Epithelial cell of esophagus (primary cell): ENCODE measurements around the gene ARHGAP42.

Source experiments
- DNase-seq: peaks from one replicate; pipeline ENCODE4 v3.0.0; 2010; ENCODE audit warnings: low read depth
- H3K4me3 ChIP-seq: 2 replicates; pipeline ENCODE4 v1.5.1; 2011; ENCODE audit warnings: mild to moderate bottlenecking, low read length, control low read depth
- TF ChIP-seq, protein P1 (sequence below): IDR thresholded peaks from 2 replicates; pipeline ENCODE4 v1.5.1; 2011; ENCODE audit warnings: low read depth, mild to moderate bottlenecking, low read length, control low read depth, inconsistent platforms; ENCODE audit not compliant: insufficient read depth; ENCODE audit errors: missing control alignments

ARHGAP42 gene

DNA sequence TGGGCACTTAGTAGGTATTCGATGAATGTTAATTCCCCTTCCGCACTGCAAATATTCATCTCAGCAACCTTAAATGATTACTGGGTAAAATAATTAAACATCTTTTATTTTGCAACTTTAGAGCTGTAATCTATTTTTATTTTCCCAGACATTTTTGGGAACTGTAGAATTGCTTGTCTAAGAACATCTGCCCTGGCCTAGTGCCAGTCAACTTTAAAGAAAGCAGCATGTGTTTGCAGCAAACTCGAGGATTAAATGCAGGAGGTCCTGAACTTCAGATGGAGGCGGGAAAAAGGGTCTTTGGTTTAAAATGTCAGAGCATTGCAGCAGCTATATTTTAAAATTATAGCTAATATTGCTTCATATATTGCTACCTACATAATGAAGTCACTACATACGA, 252.5 kb downstream of the ARHGAP42 start:
- no peak for DNase-seq
- TF ChIP-seq, protein P1, sequence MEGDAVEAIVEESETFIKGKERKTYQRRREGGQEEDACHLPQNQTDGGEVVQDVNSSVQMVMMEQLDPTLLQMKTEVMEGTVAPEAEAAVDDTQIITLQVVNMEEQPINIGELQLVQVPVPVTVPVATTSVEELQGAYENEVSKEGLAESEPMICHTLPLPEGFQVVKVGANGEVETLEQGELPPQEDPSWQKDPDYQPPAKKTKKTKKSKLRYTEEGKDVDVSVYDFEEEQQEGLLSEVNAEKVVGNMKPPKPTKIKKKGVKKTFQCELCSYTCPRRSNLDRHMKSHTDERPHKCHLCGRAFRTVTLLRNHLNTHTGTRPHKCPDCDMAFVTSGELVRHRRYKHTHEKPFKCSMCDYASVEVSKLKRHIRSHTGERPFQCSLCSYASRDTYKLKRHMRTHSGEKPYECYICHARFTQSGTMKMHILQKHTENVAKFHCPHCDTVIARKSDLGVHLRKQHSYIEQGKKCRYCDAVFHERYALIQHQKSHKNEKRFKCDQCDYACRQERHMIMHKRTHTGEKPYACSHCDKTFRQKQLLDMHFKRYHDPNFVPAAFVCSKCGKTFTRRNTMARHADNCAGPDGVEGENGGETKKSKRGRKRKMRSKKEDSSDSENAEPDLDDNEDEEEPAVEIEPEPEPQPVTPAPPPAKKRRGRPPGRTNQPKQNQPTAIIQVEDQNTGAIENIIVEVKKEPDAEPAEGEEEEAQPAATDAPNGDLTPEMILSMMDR = no peak
- H3K4me3 ChIP-seq = no peak overlapping the region

DNA sequence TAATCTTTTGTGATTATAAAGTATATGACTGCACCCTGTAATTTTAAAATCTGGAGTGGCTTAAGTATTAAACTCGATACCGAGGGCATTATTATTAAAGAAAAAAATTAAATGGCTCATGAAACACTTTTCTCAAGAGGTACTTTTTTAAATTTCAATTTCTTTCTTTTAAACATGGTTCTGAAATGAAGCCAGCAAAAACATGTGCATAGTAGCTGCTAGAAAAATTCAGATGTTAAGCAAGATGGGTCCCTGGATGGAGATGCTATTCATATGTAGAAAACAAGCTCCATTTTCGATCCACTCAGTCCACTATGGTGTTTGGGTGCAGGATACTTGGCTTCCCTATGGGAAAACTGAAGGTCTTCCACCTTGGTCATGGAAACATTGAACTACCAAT, 253.0 kb downstream of the ARHGAP42 start:
- no peak for DNase-seq
- TF ChIP-seq, protein P1 = no peak
- H3K4me3 ChIP-seq = no peak overlapping the region

DNA sequence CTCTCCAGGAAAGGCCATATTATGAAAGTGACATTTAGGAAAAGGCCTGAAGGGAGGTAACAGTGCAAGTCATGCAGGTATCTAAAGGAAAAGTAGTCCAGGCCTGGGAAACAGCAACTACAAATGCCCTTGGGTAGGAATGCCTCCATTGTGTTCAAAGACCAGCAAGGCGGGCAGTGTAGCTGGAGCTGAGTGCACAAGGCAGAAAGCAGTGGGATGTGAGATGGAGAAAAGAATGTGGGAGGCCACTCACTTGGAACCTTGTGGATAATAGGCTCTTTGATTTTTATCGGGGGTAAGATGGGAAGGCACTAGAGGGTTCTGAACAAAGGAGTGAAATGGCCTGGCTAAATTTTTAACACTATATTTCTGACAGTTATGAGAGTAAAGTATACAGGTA, 253.9 kb downstream of the ARHGAP42 start:
- TF ChIP-seq, protein P1 = no peak
- H3K4me3 ChIP-seq = no peak overlapping the region
- no peak for DNase-seq

DNA sequence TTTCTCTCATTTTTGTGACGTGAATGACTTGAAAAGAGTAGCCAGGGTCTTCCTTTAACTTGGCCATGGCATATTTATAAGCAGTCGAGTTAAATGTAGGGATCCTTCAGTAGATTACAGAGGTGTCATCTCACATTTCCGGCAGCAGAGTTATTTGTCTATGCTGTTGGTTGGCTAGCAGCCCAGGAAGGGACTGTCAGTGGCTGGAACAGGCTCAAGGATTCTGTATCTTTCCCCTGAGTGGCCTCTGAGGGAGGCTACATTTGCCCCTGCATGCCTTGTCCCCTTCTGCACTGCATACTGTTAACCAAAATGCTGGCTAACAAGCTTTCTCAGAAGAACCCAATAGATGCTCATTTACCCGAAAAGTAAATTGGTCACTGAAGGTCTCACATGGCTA, 254.9 kb downstream of the ARHGAP42 start:
- TF ChIP-seq, protein P1 = no peak
- peak; percentile 14 for DNase-seq

DNA sequence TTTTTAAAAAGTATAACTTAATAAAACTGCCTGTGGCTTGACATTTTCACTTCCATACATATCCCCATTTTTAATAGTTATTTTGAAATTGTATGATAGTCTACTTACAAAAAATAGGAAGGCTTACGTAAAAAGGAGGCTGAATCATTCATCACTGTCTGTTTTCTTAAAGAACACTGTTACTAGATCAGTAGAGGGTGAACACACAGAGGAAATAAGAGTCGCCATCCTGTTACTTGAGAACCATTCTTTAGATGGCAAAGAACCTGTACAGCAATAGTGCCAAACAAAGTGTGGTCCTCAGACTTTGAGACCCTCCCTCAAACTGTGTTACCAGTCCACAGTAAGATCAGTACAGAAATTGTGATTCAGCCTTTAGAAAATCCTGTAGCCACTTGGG, 261.8 kb downstream of the ARHGAP42 start:
- TF ChIP-seq, protein P1 = no peak
- no peak overlapping the region for H3K4me3 ChIP-seq

More for the DNA sequence above, 254.9 kb downstream of the ARHGAP42 start:
- no peak overlapping the region for H3K4me3 ChIP-seq

DNA sequence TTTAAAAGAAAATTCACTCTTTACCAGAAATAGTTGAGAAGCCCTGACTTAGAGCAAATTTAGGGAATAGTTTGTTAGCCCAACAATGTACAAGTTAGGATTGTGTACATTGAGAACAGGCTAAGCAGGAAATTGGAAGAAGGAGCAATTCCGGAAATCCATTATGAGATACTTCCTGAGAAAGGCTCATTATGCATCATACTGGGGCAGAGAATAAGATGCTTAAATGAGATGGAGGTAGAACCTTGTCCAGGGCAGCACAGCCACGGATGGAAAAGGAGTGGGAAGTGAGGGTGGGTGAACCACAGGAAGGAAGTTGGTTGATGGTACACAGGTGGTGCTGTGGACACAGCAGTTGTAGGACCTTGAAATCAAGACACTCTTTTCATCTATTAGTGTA, 262.4 kb downstream of the ARHGAP42 start:
- peak; percentile 11 for DNase-seq
- TF ChIP-seq, protein P1 = no peak
- H3K4me3 ChIP-seq = no peak overlapping the region

More for the DNA sequence above, 261.8 kb downstream of the ARHGAP42 start:
- no peak for DNase-seq

DNA sequence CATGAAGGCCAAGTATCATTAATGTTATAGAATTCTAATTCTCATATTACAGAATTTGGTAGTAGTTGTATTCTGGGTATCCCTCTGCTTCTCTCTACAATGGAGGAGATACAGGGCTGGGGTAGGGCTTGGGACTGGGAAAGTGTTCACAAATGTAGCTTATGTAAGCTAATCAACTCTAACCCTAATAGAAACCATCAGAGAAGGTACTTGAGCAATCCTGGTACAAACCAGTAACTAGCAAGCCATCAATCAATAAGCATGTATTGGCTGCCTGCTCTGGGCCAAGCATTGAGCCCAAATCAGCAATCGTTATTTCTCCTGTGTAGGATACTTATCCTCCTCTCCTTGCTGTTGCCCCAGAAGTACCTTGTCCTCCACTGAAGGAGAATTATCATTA, 268.2 kb downstream of the ARHGAP42 start:
- TF ChIP-seq, protein P1 = no peak
- DNase-seq = no peak
- H3K4me3 ChIP-seq = no peak overlapping the region
